Amniotic stem cell (primary cell): ENCODE results near the gene CDK5R1.
"Not testable (repeated sequence)": the region's sequence is repeated elsewhere in the genome, so short reads cannot be mapped to it uniquely, and the experiment has no call there.

Source experiments
- DNase-seq: peaks from one replicate; lab custom pipeline; 2025; lab: John Stamatoyannopoulos, UW

The CDK5R1 gene

DNA sequence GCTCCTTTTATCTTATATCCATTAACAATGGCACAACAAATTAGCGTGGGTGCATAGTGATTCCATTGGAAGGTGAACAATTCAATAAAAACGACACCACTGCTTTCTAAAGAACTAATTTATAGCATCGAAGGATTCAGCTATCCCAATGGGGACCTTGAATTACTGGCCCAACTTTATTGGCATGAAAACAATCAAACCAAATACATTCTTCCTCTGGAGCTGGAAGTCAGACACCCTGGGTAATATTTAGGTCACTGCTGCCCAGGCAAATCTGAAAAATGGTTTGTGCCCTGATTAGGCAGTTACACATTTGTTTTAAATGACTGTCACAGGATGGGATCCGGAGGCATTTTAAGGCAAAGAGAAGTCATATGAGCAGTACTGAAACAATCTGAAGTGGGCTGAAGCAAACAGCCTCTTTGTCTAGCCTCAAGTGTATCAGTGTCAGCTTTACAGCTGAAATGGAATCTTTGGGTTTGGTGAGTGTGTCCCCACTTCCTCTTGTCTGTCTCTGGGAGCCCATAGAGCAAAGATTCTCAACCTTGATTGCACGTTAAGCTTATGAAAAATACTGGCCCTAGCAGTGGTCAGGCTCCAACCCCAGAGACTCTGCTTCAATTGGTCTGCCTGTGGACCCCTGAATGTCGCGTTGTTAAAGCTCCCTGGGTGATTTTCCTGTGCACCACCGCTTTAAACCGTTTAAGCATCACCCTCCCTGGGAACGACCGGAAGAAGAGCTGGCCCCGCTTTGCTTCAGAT lies 30.3 kb downstream of the CDK5R1 start:
- no peak for DNase-seq

DNA sequence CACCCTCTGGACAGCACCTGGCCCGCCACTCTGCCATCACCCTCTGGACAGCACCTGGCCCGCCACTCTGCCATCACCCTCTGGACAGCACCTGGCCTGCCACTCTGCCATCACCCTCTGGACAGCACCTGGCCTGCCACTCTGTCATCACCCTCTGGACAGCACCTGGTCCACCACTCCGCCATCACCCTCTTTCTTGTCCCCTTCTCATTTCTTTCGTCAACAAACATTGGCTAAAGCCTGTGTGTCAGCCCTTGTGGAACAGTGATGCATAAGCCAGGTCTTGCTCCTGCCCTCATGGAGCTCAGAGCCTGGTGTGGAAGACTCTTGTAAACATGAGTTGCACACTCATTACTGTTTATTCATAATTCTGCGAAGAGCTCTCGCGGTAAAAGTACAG lies 31.2 kb downstream of the CDK5R1 start:
- no peak for DNase-seq

DNA sequence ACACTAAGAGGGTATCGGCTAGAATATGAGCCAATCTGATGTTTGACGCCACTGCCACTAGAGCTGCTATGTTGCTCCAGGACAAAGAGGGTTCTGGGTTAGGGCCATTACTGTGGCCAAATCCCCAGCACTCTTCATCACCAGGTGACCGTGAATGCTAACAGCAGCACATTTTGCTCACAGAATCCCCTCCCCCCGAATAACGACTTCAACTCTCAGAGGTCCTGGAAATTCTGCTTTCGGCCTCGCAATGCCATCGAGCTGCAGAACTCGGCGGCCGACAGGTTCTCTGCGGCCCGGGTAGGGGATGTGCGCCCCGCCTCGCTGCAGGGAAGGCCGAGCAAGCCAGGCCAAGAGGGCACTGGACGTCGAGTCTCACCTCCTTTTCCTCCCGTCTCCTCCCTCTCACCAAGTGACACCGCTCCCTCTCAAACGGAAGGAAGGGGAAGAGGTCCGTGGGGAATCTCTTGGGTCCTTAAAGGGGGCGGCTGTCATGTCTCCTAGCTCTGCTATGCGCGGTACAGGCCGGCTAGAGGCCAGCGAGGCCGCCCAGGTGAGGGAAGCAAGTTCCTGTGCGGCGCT lies 31.9 kb downstream of the CDK5R1 start:
- DNase-seq, result no peak

DNA sequence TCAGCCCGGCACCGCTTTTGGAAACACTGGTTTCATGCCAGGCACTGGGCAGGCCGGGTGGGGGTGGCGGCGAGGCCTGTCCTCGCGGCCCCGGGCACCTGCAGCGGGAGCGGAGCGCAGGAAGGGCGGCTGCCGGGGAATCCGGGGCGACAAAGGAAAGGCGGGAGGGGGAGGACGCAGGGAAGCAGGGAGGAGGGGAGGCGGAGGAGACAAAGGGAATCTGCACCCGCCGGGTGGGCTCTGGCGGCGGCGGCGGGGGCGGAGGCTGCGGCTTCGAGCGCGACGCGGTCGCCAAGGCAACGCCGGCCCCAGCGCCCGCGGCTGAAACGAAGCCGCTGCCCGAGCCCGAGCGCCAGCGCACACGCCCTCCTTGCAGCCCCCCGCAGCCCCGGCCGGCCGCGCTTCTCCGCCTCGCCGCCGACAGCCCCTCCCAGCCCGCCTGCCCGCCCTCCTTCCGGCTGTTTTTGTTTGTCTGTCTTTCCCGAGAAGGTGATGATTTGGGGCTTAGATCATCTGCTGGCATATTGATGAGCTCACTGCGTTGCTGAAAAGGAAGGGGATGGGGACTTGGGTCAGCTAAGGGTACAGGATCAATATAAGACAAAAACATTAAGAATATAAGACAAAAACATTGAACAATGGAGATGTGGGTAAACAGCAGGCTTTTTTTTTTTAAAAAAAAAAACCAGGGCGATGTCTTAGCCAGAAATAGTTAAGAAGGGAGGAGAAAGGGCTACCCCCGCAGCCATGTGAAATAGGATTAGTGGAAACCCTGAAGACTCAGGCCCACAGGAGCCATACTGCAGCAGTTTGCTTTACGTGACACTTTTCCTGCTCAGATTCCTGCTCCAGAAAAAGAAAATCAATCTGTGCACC lies 32.7 kb downstream of the CDK5R1 start:
- no peak for DNase-seq

DNA sequence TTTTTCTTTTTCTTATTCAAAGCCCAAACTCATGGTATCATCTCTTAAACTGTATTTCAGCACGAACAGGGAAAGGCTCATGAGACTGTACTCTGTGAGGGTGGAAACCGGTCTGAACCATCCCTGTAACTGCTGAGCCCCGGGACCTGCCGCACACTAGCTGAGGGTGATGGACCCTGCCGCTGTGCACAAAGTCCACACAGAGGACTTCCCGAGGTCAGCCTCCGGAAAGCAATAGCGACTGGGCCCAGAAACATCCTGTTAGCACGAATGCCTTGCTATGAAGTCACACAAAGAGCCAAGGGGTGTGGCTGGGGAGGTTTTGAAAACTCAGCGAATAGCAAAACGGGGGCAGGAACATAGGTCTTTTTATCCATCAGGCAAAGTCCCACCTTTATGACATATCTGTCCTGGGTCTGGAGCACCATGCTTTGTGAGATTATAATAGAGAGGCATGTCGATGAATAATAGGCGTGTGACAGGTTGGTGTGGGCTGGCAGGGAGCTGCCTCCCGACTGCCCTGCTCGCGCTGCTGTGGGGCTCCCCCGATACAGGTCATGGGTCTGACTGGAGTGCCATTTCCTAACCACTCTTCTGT lies 33.4 kb downstream of the CDK5R1 start:
- no peak for DNase-seq

DNA sequence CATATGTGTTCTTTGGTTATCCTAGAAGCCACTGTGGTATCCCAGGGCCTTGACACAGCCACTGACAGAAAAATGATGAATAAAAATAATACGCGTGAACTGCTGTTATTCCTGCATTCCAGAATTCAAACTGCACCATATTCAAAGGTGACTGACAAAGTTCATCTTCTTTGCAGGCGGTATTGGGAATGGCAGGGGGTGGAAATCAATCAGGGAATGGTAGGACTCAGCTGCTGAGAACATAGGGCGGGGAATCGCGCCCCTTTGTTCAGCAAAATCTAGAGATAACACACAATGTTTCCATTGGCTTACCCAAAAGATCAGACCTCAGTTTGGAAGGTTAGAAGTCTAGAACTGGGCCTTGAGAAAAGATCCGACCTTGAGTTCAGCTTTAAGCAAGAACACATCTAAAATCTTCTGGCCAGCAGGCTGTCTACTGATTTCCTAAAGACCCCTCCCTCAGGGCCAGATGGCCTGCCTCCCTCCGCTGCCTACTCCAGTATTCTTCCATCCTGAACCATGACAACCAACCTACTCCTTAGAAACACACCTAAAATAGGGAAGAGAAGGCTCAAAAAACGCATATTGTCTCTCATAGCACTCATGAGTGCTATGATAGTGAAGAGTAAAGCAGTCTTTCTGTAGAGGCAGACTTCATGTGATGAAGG lies 34.1 kb downstream of the CDK5R1 start:
- DNase-seq, result no peak

DNA sequence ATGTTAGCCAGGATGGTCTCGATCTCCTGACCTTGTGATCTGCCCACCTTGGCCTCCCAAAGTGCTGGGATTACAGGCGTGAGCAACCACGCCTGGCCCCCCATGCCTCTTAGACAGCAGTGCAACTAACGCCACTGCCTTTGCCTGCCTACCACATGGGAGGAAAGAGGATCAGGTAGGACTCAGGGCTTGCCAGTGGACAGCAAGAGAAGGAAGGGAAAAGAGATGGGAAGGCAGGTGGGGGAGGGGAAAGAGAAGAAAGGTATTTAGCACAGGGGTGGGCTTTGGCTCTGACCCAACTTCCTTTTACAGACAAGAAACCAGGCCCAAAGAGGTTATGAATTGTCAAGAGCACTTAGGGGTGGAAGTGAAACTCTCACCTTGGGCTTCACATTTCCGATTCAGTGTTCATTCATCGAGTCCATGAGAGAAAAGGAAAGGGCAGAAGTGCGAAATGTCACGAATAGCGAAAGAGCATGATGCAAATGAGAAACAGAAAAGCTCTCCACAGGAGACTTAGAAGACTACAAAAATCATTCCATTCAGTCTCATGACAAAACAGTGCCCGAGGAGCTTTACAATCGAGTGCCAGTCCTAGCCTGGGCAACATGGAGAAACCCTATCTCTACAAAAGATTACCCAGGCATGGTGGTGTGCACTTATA lies 36.4 kb downstream of the CDK5R1 start:
- DNase-seq, result no peak

DNA sequence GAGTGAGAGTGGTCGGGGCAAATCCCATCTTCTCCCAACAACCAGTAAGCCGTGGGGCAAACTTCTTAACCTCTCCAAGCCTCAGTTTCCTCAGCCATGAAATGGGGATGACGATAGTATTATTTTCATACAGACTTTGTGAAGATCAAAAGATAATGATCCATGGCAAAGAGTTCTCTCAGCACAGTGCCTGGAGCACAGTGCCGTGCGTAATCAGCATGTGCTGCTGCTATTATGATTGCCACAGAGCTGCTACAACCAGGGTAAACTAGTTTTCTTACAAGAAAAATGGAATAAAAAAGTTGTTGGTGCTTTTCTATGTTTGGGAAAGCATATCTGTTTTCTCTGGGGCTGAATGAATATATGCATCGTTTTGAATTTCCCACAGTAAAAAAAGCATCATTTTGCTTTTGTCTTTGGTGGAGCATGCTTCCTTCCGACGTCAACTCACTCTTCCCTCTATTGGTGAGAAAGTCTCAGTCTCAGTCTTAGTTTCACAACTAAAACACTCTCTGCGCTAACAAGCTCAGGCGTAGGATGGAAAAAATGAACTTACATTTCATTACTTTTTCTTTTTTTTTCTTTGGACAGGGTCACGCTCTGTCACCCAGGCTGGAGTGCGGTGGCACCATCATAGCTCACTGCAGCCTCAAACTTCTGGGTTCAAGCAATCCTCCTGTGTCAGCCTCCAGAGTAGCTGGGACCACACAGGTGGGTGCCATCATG lies 37.2 kb downstream of the CDK5R1 start:
- DNase-seq, result no peak

DNA sequence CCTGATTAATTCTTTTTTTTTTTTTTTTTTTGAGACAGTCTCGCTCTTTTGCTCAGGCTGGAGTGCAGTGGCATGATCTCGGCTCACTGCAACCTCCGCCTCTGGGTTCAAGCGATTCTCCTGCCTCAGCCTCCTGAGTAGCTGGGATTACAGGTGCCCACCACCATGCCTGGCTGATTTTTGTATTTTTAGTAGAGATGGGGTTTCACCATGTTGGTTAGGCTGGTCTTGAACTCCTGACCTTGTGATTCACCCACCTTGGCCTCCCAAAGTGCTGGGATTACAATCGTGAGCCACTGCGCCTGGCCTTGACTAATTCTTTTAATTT lies 37.7 kb downstream of the CDK5R1 start:
- DNase-seq, result not testable (repeated sequence)

DNA sequence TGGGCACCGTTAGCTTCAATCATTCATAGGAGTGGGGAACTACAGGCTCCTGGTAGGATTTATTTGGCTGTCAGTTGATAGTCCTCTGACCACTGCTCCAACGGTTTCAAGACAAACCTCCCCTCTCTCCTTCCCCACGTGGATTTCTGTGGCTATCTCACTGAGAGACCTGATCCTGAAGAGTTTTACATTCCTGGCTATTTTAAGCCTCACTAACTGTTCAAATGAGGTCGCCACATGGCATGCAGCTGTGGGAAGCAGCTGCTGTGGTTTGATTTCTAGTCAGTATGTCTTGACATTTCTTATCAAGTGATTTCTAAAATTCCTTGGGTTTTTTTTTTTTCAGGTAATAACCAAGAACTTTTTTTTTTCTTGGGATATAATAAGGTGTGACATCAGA lies 38.3 kb downstream of the CDK5R1 start:
- DNase-seq, result no peak

DNA sequence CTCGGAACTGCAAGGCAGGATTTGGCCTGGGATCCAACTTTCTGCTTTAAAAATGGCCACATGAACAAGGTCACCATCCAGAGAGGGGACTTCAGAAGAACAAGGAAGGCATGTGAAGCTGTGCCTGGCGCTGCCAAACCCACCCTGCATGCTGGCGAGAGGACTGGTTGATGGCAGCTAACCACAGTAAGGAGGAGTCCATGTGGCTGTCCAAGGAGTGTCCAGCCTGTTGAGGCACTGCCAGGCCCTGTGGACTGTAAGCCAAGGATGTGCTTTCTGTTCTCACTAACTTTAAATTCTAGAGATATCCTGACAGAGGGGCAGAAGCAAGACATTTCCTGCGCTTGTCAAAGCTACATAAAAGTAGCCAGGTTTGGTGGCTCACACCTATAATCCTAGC lies 40.4 kb downstream of the CDK5R1 start:
- DNase-seq, result no peak

DNA sequence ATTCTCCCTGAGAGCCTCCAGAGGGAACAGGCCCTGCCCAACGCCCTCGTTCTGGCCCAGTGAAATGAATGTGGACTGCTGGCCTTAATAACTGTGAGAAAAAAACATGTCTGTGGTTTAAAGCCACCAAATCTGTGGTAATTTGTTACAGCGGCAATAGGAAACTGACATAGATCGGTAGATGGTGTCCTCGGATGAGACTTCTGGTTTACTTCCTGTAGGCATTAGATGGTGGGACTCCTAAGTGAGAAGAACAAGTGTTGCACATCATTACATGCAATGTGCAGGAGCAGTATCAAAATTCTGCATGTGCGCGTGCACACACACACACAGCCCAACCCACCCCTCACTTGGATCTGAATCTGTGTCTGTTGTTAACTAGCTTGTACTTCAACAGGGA lies 42.0 kb downstream of the CDK5R1 start:
- DNase-seq, result no peak

DNA sequence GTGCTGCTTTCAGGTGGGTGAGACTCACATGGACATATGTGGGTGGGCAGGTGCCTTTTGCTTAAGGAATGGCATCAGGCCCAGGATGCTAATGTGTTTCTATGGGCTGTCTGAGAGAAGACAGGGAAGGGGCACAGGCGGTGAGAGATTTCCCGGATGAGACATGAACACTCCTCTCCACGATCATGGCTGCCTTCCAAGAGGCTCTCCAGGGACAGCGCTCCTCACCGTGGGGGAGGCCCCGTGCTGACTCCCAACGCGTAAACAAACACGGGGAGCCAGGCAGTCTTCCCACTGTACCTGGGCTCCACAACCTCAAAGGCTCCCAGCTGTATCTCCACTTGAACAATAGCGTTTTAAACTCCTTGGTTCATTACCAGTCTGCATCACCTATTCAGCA lies 42.8 kb downstream of the CDK5R1 start:
- no peak for DNase-seq

DNA sequence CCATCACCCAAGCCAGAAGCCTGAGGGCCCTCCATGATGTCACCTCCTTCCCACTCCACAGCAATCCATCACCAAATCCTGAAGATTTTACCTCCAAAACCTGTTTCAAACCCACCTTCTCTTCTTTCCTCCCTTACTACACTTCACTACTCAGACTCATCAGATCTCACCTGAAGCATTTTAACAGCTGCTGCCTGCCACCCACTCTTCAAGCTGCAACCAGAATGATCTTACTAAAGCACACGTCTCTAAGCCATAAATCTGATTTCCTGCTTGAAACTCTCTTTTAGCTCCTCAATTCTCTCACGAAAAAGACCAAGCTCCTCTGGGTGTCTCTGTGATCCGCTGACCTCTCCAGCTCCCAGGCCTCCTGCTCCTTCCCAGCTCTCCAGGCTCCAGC lies 46.5 kb downstream of the CDK5R1 start:
- no peak for DNase-seq

DNA sequence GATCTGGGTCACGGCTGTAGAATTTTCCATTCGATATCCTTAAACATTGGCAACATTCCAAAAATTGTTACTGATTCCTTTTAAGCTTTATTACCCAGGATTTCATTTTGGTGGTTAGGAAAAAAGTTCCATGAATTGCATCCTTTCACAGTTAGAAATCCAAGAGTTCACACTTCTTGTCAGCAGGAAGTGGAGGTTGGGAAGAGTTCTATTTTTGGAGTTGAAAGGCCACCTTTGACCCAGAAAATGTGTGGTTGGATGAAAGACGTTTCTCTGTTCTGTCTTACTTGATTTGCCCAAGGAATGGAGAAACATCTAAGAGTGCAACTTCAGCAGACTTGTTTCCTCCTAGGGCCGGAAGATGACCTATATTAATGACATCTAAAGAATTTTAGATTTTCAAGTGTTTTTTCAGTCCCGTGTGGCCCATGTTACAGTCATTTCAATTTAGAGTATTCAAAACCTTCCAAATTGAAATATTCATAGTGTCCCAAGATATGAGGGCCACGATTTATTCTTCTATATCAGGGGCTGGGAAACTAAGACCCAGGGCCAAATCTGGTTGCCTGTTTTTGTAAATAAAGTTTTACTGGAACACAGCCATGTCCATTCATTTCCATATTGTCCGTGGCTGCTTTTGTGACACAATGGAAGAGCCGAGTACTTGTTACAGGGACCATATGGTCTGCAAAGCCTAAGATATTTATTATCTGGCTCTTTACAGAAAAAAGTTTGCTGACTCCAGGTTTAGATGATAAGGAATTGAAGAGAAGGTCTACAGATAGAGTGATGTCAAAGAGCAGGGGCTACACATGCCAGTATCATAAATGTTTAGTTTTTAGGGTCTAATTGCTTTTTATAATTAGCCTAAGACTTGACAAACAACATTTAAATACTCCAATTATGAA lies 50.2 kb downstream of the CDK5R1 start:
- DNase-seq, result no peak
